HepG2 (cell line): ENCODE data around the gene SLC39A1. TPM values are rescaled to one million over a fixed set of nuclear protein-coding genes. Genes with fewer than 3 reads are reported as not detected.
A peak's percentile ranks its signal among the peaks of the same experiment; 100 is the strongest.

Experiments used
- AGO1 ChIP-seq: fragments of 200-400 bp; formaldehyde crosslinking; IDR thresholded peaks from 2 replicates; pipeline ENCODE4 v1.6.1; 2017; ENCODE audit warnings: mild to moderate bottlenecking, low read depth, low read length, moderate library complexity; ENCODE audit not compliant: poor library complexity, severe bottlenecking
- ATRX ChIP-seq: sonication (generic); formaldehyde crosslinking; IDR thresholded peaks from 2 replicates; pipeline ENCODE4 v1.4.0; 2020; ENCODE audit warnings: missing genetic modification reagents, borderline replicate concordance
- GABPB1 ChIP-seq: IDR thresholded peaks from 2 replicates; pipeline ENCODE4 v1.6.1; 2016; ENCODE audit warnings: mild to moderate bottlenecking, missing genetic modification reagents, moderate library complexity, missing compliant biosample characterization
- KLF16 ChIP-seq, 2 experiments: sonication (generic) in 1 of 2; formaldehyde crosslinking in 1 of 2; IDR thresholded peaks; 2 replicates each; pipeline versions ENCODE4 v1.6.1 to v1.8.0; 2016 to 2023; ENCODE audit warnings: missing genetic modification reagents in 2 of 2, missing compliant biosample characterization in 1 of 2
- SALL2 ChIP-seq: sonication (generic); formaldehyde crosslinking; IDR thresholded peaks from 2 replicates; pipeline ENCODE4 v1.8.1; 2023; ENCODE audit warnings: mild to moderate bottlenecking, missing genetic modification reagents, inconsistent platforms
- SIX1 ChIP-seq: sonication (generic); formaldehyde crosslinking; IDR thresholded peaks from 2 replicates; pipeline ENCODE4 v1.4.0; 2020; ENCODE audit warnings: missing genetic modification reagents, borderline replicate concordance
- SP140L ChIP-seq: sonication (generic); formaldehyde crosslinking; IDR thresholded peaks from 2 replicates; pipeline ENCODE4 v1.4.0; 2020; ENCODE audit warnings: missing genetic modification reagents, borderline replicate concordance
- SPEN ChIP-seq: sonication (generic); formaldehyde crosslinking; IDR thresholded peaks from 2 replicates; pipeline ENCODE4 v1.5.1; 2020; ENCODE audit warnings: low read depth, mild to moderate bottlenecking, missing genetic modification reagents
- SRSF1 ChIP-seq: fragments of 200-400 bp; formaldehyde crosslinking; optimal IDR thresholded peaks from 2 replicates; pipeline ENCODE3; 2017; ENCODE audit warnings: mild to moderate bottlenecking, low read depth, low read length, moderate library complexity
- SRY ChIP-seq: sonication (generic); formaldehyde crosslinking; IDR thresholded peaks from 2 replicates; pipeline ENCODE4 v1.8.0; 2022; ENCODE audit warnings: mild to moderate bottlenecking, missing genetic modification reagents
- SYNCRIP ChIP-seq: fragments of 200-400 bp; formaldehyde crosslinking; IDR thresholded peaks from 2 replicates; pipeline ENCODE4 v1.6.1; 2018; ENCODE audit warnings: mild to moderate bottlenecking, low read depth, low read length; ENCODE audit not compliant: insufficient read depth
- TCF7L2 ChIP-seq: IDR thresholded peaks from 2 replicates; pipeline ENCODE4 v1.6.1; 2011; ENCODE audit warnings: mild to moderate bottlenecking, low read depth, low read length, moderate library complexity
- ZNF572 ChIP-seq: sonication (generic); formaldehyde crosslinking; IDR thresholded peaks from 2 replicates; pipeline ENCODE4 v1.5.1; 2020; ENCODE audit warnings: mild to moderate bottlenecking, missing genetic modification reagents
- ZNF891 ChIP-seq: sonication (generic); formaldehyde crosslinking; IDR thresholded peaks from 2 replicates; pipeline ENCODE4 v1.5.0; 2020; ENCODE audit warnings: mild to moderate bottlenecking, missing genetic modification reagents
- polyA plus RNA-seq, 8 experiments: library from polyadenylated mRNA; depleted of rRNA in 3 of 8; stranded (reverse) in 7 of 8; unstranded in 1 of 8; fragments of >200 nt; fragmentation: Illumina TruSeq in 4 of 8; extraction: Trizol in 4 of 8; gene quantifications; 2 replicates each; pipeline versions ENCODE4 v1.2.1 to v1.2.3, GENCODE V29; 2011 to 2016; ENCODE audit warnings: low read depth in 4 of 8, missing spikeins in 1 of 8, mixed read lengths in 1 of 8; ENCODE audit not compliant: insufficient read depth in 1 of 8
- total RNA-seq, 5 experiments: library from RNA; depleted of rRNA; stranded (reverse); fragments of >200 nt; fragmentation: Illumina TruSeq; extraction: Trizol; gene quantifications; 2 replicates each; pipeline ENCODE4 v1.2.3, GENCODE V29; 2016; ENCODE audit warnings: low read depth in 1 of 5
- TF ChIP-seq, protein P1 (sequence below): sonication (generic); formaldehyde crosslinking; IDR thresholded peaks from 2 replicates; pipeline ENCODE4 v1.9.0; 2021; ENCODE audit warnings: missing genetic modification reagents, borderline replicate concordance
- TF ChIP-seq, protein P2 (sequence below): IDR thresholded peaks from 2 replicates; pipeline ENCODE4 v1.6.1; 2016; ENCODE audit warnings: control low read depth
- TF ChIP-seq, protein P3 (sequence below): sonication (generic); formaldehyde crosslinking; IDR thresholded peaks from 2 replicates; pipeline ENCODE4 v1.5.0; 2020; ENCODE audit warnings: missing genetic modification reagents
- TF ChIP-seq, protein P4 (sequence below): IDR thresholded peaks from 2 replicates; pipeline ENCODE4 v1.6.1; 2012; ENCODE audit warnings: low read depth, low read length, improper control_type of control experiment
- TF ChIP-seq, protein P5 (sequence below): conservative IDR thresholded peaks from 2 replicates; pipeline ENCODE4 v1.6.1; 2018; ENCODE audit warnings: missing genetic modification reagents

SLC39A1 gene
- total and polyA plus RNA-seq, 2 of the 13 experiments (the other 11 are each of a cell fraction or from before 2014, with no cell fraction given): 71.2 to 78.4 TPM

DNA sequence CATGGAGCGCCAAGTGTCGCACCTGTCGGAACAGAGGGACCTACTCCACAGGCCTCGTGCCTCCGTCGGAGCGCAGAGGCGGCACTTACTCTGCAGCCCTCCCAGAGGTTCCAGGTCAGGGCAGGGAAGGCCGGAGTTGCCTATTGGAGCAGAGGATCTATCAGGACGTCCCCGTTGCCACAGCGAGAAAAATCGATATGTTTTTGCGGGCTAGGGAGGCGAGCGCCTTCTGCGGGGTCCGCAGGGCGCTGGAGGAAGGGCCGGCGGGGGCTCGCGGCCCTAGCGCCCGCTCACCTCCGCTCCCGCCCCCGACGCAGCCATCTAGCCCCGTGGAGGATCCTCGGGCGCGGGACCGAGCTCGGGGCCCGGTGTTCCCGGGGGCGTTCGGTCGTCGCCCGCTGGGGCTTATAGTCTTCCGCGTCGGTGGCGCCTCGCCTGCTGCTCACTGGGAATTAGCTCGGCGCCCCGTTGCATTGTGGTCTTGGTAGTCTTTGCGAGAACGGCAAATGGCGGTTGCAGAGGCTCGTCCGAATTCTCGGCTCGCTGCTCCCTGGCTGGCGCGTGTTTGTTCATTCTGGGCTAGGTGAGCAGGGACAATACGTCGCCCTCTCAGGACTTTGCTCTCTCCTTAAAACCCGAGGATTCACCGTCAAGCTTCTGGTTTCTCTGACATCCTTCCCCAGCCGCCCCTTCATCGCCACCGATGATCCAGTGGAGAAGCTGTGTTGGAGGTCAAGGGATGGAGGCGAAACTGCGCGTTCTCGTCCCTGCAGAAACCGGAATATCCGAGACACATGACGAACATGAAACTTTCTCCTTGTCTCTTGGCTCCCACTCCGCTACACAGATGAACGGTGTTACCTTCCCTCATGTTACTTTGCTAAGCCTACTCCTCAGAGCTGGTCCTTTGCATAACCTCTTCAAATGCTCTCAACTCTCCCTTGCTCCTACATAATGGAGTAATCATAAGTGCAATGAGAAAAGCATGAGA, 14.2 kb upstream of the SLC39A1 start, which contains the start of gene JTB (continued):
- TF ChIP-seq ZNF572 (CRISPR knock-in tag) (no peak), TCF7L2 (no peak), ZNF891 (peak; percentile 41; the same call in 1 of the 2 replicates), AGO1 (peak; percentile 56), SP140L (no peak; the same call in 1 of the 2 replicates), SIX1 (CRISPR knock-in tag) (peak; percentile 18; the same call in 1 of the 2 replicates), SPEN (CRISPR knock-in tag) (peak; percentile 65), SALL2 (CRISPR knock-in tag) (peak; percentile 47; the same call in 1 of the 2 replicates), SRY (CRISPR knock-in tag) (0 out of 2 replicates have a peak, but pooled peaks have one; percentile 39), ATRX (CRISPR knock-in tag) (no peak), SYNCRIP (no peak), KLF16 (CRISPR knock-in tag; IDR thresholded peaks at IDR 0.05) (0 out of 4 replicates have a peak, but pooled peaks of 1 of the 2 experiments have one; percentile 71), GABPB1 (peak; percentile 86), SRSF1 (no peak)
- TF ChIP-seq, protein P1, sequence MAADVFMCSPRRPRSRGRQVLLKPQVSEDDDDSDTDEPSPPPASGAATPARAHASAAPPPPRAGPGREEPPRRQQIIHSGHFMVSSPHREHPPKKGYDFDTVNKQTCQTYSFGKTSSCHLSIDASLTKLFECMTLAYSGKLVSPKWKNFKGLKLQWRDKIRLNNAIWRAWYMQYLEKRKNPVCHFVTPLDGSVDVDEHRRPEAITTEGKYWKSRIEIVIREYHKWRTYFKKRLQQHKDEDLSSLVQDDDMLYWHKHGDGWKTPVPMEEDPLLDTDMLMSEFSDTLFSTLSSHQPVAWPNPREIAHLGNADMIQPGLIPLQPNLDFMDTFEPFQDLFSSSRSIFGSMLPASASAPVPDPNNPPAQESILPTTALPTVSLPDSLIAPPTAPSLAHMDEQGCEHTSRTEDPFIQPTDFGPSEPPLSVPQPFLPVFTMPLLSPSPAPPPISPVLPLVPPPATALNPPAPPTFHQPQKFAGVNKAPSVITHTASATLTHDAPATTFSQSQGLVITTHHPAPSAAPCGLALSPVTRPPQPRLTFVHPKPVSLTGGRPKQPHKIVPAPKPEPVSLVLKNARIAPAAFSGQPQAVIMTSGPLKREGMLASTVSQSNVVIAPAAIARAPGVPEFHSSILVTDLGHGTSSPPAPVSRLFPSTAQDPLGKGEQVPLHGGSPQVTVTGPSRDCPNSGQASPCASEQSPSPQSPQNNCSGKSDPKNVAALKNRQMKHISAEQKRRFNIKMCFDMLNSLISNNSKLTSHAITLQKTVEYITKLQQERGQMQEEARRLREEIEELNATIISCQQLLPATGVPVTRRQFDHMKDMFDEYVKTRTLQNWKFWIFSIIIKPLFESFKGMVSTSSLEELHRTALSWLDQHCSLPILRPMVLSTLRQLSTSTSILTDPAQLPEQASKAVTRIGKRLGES (CRISPR knock-in tag): no peak; the same call in 1 of the 2 replicates
- TF ChIP-seq, protein P2, sequence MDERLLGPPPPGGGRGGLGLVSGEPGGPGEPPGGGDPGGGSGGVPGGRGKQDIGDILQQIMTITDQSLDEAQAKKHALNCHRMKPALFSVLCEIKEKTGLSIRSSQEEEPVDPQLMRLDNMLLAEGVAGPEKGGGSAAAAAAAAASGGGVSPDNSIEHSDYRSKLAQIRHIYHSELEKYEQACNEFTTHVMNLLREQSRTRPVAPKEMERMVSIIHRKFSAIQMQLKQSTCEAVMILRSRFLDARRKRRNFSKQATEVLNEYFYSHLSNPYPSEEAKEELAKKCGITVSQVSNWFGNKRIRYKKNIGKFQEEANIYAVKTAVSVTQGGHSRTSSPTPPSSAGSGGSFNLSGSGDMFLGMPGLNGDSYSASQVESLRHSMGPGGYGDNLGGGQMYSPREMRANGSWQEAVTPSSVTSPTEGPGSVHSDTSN (CRISPR knock-in tag): no peak
- TF ChIP-seq, protein P3, sequence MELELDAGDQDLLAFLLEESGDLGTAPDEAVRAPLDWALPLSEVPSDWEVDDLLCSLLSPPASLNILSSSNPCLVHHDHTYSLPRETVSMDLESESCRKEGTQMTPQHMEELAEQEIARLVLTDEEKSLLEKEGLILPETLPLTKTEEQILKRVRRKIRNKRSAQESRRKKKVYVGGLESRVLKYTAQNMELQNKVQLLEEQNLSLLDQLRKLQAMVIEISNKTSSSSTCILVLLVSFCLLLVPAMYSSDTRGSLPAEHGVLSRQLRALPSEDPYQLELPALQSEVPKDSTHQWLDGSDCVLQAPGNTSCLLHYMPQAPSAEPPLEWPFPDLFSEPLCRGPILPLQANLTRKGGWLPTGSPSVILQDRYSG (CRISPR knock-in tag): no peak
- TF ChIP-seq, protein P4, sequence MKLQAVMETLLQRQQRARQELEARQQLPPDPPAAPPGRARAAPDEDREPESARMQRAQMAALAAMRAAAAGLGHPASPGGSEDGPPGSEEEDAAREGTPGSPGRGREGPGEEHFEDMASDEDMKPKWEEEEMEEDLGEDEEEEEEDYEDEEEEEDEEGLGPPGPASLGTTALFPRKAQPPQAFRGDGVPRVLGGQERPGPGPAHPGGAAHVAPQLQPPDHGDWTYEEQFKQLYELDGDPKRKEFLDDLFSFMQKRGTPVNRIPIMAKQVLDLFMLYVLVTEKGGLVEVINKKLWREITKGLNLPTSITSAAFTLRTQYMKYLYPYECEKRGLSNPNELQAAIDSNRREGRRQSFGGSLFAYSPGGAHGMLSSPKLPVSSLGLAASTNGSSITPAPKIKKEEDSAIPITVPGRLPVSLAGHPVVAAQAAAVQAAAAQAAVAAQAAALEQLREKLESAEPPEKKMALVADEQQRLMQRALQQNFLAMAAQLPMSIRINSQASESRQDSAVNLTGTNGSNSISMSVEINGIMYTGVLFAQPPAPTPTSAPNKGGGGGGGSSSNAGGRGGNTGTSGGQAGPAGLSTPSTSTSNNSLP: no peak
- TF ChIP-seq, protein P5, sequence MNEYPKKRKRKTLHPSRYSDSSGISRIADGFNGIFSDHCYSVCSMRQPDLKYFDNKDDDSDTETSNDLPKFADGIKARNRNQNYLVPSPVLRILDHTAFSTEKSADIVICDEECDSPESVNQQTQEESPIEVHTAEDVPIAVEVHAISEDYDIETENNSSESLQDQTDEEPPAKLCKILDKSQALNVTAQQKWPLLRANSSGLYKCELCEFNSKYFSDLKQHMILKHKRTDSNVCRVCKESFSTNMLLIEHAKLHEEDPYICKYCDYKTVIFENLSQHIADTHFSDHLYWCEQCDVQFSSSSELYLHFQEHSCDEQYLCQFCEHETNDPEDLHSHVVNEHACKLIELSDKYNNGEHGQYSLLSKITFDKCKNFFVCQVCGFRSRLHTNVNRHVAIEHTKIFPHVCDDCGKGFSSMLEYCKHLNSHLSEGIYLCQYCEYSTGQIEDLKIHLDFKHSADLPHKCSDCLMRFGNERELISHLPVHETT (CRISPR knock-in tag): peak; percentile 86
